Fibroblast of the aortic adventitia (primary cell): Measurements from ENCODE around the gene CYSTM1. TPM values are rescaled to one million over a fixed set of nuclear protein-coding genes. Genes with fewer than 3 reads are reported as not detected.
A peak's percentile ranks its signal among the peaks of the same experiment; 100 is the strongest.

Experiments used
- DNase-seq: peaks from one replicate; pipeline ENCODE4 v3.0.0-alpha.2; 2010; ENCODE audit warnings: low read depth
- H3K4me3 ChIP-seq: 2 replicates; pipeline ENCODE4 v1.5.1; 2011; ENCODE audit warnings: low read depth, mild to moderate bottlenecking, control low read depth, low read length, moderate library complexity
- CTCF ChIP-seq: IDR thresholded peaks from 2 replicates; pipeline ENCODE4 v1.5.1; 2011; ENCODE audit warnings: mild to moderate bottlenecking, low read length, control low read depth, inconsistent platforms; ENCODE audit not compliant: insufficient read depth
- total RNA-seq: library from RNA; depleted of rRNA; stranded (reverse); fragments of >200 nt; gene quantifications from 2 replicates; pipeline ENCODE4 v1.2.3, GENCODE V29; 2012; ENCODE audit warnings: low replicate concordance

The CYSTM1 gene
- total RNA-seq, 1 donor, result 43.4 TPM

GRCh38 chr5:140147460-140147859 lies 27.5 kb upstream of the CYSTM1 start:
- DNase-seq, result no peak
- no peak overlapping the region for H3K4me3 ChIP-seq

GRCh38 chr5:140148508-140148907 lies 26.5 kb upstream of the CYSTM1 start:
- no peak overlapping the region for H3K4me3 ChIP-seq
- DNase-seq, result no peak
- TF ChIP-seq CTCF, result peak; percentile 13

More at GRCh38 chr5:140147460-140147859, 27.5 kb upstream of the CYSTM1 start:
- no peak for TF ChIP-seq CTCF

DNA sequence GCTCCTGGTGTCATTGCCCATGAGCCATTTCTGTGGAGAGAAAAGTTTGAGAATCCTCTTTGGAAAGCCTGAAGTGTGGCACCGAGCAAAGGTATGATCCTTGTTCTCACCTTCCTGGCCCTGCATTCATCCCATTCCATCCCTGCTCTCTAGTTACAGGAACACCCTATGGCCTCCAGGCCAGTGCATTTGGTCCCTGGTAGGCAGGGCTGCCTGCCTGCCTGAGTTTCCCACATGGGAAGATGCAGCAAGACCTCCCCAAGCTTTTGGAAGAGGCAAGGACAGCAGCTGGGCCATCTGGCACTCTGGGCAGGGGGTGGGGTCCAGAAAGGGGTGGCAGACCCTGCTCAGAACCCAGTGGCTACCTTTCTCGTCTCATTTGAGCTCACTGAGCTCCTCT lies 24.8 kb upstream of the CYSTM1 start:
- no peak overlapping the region for H3K4me3 ChIP-seq
- no peak for DNase-seq
- no peak for TF ChIP-seq CTCF

DNA sequence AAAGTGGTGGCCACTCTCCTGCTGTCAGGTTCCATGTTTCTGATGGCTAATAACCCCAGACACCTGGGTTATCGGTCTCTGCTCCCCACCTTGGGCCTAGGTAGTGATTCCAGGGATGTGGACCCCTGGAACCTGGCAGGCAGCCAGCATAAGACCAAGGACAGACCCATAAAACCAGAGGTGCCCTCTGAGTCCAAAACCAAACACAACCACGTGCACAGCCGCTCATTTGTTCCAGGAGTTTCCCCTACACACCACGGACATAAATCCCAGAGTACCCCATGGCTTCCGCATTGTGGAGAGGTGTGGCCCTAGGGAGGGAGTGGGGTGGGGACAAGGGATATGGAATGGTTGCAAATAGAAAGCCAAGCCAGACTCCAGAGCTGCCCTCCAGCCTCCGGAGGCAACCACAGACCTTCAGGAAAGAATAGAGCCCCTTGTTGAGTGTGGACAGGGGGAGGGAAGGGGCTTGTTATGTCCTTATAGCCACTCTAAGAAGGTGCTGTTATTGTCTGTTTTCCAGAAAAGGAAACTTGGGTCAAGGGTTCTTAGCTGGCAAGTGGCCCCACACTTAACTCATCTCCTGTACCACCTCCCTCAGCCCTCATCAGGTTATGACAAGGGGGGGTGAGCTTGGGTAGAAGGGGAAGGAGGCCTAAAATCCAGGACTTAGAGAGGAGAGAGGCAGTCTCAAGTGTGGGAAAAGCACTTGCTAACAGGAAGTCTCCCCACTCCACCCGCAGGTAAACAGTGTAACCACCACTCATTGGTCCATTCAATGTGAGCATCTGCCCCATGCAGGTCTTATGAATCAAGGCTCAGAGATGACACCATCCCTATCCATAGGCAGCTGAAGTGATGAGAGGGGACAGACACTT lies 23.6 kb upstream of the CYSTM1 start:
- TF ChIP-seq CTCF, result no peak
- DNase-seq, result no peak
- H3K4me3 ChIP-seq, result no peak overlapping the region

DNA sequence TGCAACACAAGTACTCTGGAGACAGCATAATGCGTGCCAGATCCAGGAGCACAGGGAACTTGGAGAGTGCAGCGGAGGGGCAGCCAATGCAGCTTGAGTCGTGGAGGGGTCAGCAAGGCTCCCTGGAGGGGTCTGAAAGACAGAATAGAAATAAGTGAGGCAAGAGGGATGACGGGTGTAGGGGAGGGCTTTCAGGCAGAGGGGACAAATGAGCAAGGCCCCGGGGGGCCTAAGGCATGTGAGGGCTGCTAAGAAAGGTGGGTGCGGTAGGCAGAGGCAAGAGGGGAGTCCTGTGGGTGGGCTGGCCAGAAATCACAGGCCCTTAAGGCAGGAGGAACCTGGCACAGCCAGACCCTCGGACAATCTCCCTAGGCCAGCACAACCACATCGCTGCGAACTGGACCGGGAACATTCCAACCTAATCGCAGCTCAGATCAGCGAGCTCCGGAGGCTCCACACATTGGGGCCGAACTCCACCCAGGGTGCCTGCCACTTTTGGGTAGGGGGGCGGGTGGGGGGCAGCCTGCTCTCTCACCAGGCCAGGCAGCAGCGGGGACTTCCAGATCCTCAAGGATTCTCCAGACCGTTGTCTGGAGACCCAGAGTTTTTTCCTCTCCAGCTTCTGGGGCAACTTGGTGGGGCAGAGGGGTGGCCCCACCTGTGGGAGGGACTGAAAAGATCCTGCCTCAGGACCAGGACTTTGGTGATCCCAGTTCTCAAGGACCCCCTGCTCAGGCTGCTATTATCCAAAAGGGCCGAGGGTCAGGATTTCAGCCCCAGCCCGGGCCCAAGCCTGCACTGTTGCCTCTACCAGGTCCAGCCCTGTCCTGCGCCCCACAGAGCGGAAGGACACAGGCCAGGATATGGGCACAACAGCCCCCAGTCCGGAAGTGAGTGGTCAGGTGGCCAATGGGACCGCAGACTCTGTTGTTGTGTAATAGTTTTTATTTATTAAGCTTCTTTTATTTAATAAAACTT lies 22.7 kb upstream of the CYSTM1 start:
- H3K4me3 ChIP-seq, result no peak overlapping the region
- DNase-seq, result no peak
- no peak for TF ChIP-seq CTCF

DNA sequence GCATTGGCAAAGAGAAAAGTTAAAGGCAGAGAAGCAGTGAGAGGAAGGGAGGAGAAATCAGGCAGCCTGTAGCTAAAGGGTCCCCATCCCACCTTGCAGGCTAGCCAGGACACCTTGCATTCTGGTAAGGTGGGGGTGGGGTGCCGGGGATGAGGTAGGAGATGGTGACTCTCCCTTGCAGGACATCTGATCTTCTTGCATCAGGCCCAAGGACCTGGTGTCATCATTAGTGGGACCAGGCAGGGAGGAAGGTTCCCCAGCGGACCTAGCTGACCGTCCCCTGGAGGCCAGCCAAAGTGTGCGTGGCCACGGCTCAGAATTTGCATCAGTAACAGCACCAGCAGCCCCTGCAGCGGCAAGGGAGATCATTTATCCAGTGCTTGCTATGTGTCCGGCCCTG lies 21.7 kb upstream of the CYSTM1 start:
- no peak overlapping the region for H3K4me3 ChIP-seq
- DNase-seq, result no peak
- TF ChIP-seq CTCF, result no peak
